Mesothelial cell of epicardium (in vitro differentiated cells): Measurements from ENCODE around the gene VTCN1. TPM values are rescaled to one million over a fixed set of nuclear protein-coding genes. Genes with fewer than 3 reads are reported as not detected.

Source experiments
- DNase-seq, 2 experiments: peaks; one replicate each; pipeline ENCODE4 v3.0.0; 2021; ENCODE audit warnings: low spot score in 2 of 2; ENCODE audit not compliant: unreplicated experiment in 2 of 2
- H3K27ac Mint-ChIP-seq: 2 replicates; pipeline ENCODE4 v1.8.0; 2021; ENCODE audit warnings: mixed read lengths
- H3K27me3 Mint-ChIP-seq: 2 replicates; pipeline ENCODE4 v1.8.0; 2021; ENCODE audit warnings: low read depth, mixed read lengths
- H3K36me3 Mint-ChIP-seq: 2 replicates; pipeline ENCODE4 v1.8.0; 2021; ENCODE audit warnings: mixed read lengths
- H3K4me1 Mint-ChIP-seq: 2 replicates; pipeline ENCODE4 v1.8.0; 2021; ENCODE audit warnings: mixed read lengths
- H3K4me3 Mint-ChIP-seq: 2 replicates; pipeline ENCODE4 v1.8.0; 2021; ENCODE audit warnings: mild to moderate bottlenecking, moderate library complexity, mixed read lengths
- H3K9me3 Mint-ChIP-seq: 2 replicates; pipeline ENCODE4 v1.8.0; 2021; ENCODE audit warnings: mixed read lengths
- CTCF ChIP-seq: fragments of 200-600 bp; sonication (generic); IDR thresholded peaks from one replicate; pipeline ENCODE4 v1.5.0; 2021; ENCODE audit warnings: antibody characterized with exemption; ENCODE audit not compliant: unreplicated experiment
- total RNA-seq: library from RNA; stranded (reverse); gene quantifications from 3 replicates; pipeline ENCODE4 v1.2.1, GENCODE V29; 2021

Gene VTCN1
- total RNA-seq, 1 donor from 2014 or later, result 27.9 TPM

DNA sequence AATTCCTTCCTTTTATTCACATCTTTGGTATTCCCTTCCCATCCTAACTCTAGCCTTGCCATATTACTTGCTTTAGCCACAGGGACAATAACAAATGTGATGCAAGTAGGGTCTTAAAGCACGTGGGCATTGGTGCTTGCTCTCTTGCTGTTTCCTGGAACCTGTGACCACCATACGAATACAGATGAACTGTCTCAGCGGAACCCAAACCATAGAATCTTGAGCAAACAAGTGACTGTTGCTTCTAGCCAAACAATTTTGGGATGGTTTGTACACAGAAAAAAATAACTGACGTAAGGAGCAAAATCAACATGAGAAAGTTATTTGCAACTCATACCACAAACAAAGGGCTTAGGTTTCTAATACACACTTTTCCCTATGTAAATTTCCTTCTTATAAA lies 15.2 kb upstream of the VTCN1 start:
- H3K9me3 Mint-ChIP-seq, result peaks cover 2% of the 10 kb centered on the region
- no peaks in the 10 kb centered on the region for H3K27me3 Mint-ChIP-seq
- H3K27ac Mint-ChIP-seq, result no peak overlapping the region
- peaks cover under 1% of the 10 kb centered on the region for H3K36me3 Mint-ChIP-seq
- no peak for DNase-seq
- no peak overlapping the region for H3K4me3 Mint-ChIP-seq
- TF ChIP-seq CTCF, result no peak
- no peaks in the 10 kb centered on the region for H3K4me1 Mint-ChIP-seq

DNA sequence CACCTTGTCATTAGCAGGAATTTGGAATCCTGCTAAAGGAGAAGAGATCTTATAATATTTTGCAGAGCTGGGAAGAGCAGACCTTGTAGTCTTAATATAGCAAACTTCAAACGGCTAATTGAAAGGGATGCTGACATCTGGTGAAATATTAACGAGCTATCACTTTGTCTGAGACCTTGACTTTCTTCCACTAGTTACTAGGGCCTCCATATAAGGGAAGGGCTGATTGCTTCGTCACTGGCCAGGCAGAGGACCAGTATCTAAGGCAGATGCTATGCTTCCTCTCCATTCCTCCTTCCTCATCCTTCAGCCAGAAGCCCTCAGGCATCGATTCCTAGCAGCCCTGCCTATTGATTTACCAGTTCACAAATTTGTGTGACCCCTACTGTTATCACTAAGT lies 6.0 kb upstream of the VTCN1 start:
- H3K9me3 Mint-ChIP-seq, result peaks cover 14% of the 10 kb centered on the region
- no peak for TF ChIP-seq CTCF
- H3K36me3 Mint-ChIP-seq, result peaks cover 12% of the 10 kb centered on the region
- no peaks in the 10 kb centered on the region for H3K27me3 Mint-ChIP-seq
- peaks cover 4% of the 10 kb centered on the region for H3K4me1 Mint-ChIP-seq
- no peak for DNase-seq
- no peak overlapping the region for H3K27ac Mint-ChIP-seq
- H3K4me3 Mint-ChIP-seq, result no peak overlapping the region

DNA sequence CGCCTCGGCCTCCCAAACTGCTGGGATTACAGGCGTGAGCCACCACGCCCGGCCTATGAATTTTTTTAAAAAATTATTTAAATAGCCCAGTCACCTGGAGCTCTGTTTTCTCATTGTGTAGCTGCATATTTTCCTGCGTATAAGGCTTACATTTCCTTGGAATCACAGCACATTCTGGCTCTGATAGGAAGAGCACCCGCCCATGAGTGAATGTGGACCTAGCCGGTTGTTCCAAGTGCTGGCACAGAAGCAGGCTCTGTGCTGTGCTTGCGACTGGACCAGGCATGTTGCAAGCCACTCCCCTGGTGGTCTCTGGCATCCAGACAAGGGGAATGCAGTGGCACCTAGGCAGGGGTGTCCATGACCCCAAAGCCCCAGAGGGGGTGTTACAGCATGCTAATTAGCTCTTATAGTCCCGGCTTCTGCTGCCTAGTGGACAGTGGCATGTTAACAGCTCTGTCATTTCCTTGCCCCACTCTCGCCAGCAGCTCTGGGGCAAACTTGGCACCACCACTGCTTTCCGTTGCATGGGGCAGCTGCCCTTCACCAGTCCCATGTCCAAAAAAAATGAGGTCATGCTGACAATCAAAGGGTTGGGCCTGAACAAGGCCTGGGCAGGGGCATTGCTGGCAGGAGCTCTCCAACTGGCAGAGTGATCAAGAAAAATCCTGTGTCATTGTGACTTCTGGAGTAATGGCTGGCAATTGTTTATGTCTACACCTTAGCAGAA lies 5.2 kb upstream of the VTCN1 start:
- Mint-ChIP-seq H3K9me3 (peaks cover 13% of the 10 kb centered on the region), H3K36me3 (peaks cover 11% of the 10 kb centered on the region), H3K27ac (no peak overlapping the region), H3K27me3 (no peaks in the 10 kb centered on the region), H3K4me1 (peaks cover 11% of the 10 kb centered on the region), H3K4me3 (no peak overlapping the region)
- DNase-seq, result no peak
- no peak for TF ChIP-seq CTCF

GRCh38 chr1:117215019-117215418 lies 4.3 kb upstream of the VTCN1 start:
- no peak for DNase-seq
- H3K27me3 Mint-ChIP-seq, result no peaks in the 10 kb centered on the region
- peaks cover 9% of the 10 kb centered on the region for H3K36me3 Mint-ChIP-seq
- no peak overlapping the region for H3K4me3 Mint-ChIP-seq
- no peak for TF ChIP-seq CTCF
- H3K27ac Mint-ChIP-seq, result no peak overlapping the region
- H3K4me1 Mint-ChIP-seq, result peaks cover 18% of the 10 kb centered on the region
- H3K9me3 Mint-ChIP-seq, result peaks cover 10% of the 10 kb centered on the region

- peaks cover 2% of the 10 kb centered on the region for H3K27me3 Mint-ChIP-seq
- no peak for DNase-seq
- H3K4me1 Mint-ChIP-seq, result peaks cover 38% of the 10 kb centered on the region
- H3K27ac Mint-ChIP-seq, result peak overlapping the region; percentile 29
- no peak overlapping the region for H3K4me3 Mint-ChIP-seq
- peaks cover 4% of the 10 kb centered on the region for H3K9me3 Mint-ChIP-seq
- peaks cover 4% of the 10 kb centered on the region for H3K36me3 Mint-ChIP-seq
- no peak for TF ChIP-seq CTCF
Measured at GRCh38 chr1:117213046-117213445, 2.3 kb upstream of the VTCN1 start.
